ENCODE results near the gene RGL4. TPM values are rescaled to one million over a fixed set of nuclear protein-coding genes. Genes with fewer than 3 reads are reported as not detected.
A peak's percentile ranks its signal among the peaks of the same experiment; 100 is the strongest.
"Not testable (repeated sequence)": the region's sequence is repeated elsewhere in the genome, so short reads cannot be mapped to it uniquely, and the experiment has no call there.

RGL4 gene
- total RNA-seq, 2 donors from 2014 or later, result 6.5 to 10.2 TPM

GRCh38 chr22:23673826-23674690, 16.8 kb upstream of the RGL4 start:
- Mint-ChIP-seq H3K4me3 (no peak overlapping the region), H3K27ac (peak overlapping the region in 1 of 2 donors; percentile 77)
- DNase-seq (ENCODE audit: low spot score), result no peak

GRCh38 chr22:23674886-23675501, 15.8 kb upstream of the RGL4 start:
- not testable (repeated sequence) for ATAC-seq, H3K9me3 Mint-ChIP-seq

More at GRCh38 chr22:23673826-23674690, 16.8 kb upstream of the RGL4 start:
- no peaks in the 10 kb centered on the region for H3K9me3 Mint-ChIP-seq
- H3K4me1 Mint-ChIP-seq (ENCODE audit: low read depth in 2 of 2), result peaks cover 14 to 36% of the 10 kb centered on the region in 2 donors
- no peak for ATAC-seq
- no peaks in the 10 kb centered on the region for H3K27me3 Mint-ChIP-seq
- H3K36me3 Mint-ChIP-seq, result no peaks in the 10 kb centered on the region

GRCh38 chr22:23675502-23676415, 15.1 kb upstream of the RGL4 start:
- Mint-ChIP-seq H3K4me3 (peak overlapping the region; percentile 27), H3K27ac (peak overlapping the region; percentile 66 to 78), H3K36me3 (no peaks in the 10 kb centered on the region), H3K9me3 (no peaks in the 10 kb centered on the region), H3K4me1 (ENCODE audit: low read depth in 2 of 2) (peaks cover 14 to 36% of the 10 kb centered on the region in 2 donors), H3K27me3 (no peaks in the 10 kb centered on the region)
- peak; percentile 81 to 85 for ATAC-seq
- DNase-seq (ENCODE audit: low spot score), result peak; percentile 85

More at GRCh38 chr22:23674886-23675501, 15.8 kb upstream of the RGL4 start:
- H3K27me3 Mint-ChIP-seq; H3K36me3 Mint-ChIP-seq; H3K4me3 Mint-ChIP-seq; DNase-seq (ENCODE audit: low spot score): not testable (repeated sequence)
- Mint-ChIP-seq H3K4me1 (ENCODE audit: low read depth in 2 of 2) (peaks cover 14 to 36% of the 10 kb centered on the region in 2 donors), H3K27ac (peak overlapping the region; percentile 66 to 78)

GRCh38 chr22:23676841-23677700, 13.7 kb upstream of the RGL4 start:
- H3K27ac Mint-ChIP-seq, result peak overlapping the region; percentile 66 to 78
- not testable (repeated sequence) for H3K36me3 Mint-ChIP-seq; H3K27me3 Mint-ChIP-seq; H3K9me3 Mint-ChIP-seq; ATAC-seq; DNase-seq (ENCODE audit: low spot score); H3K4me3 Mint-ChIP-seq
- H3K4me1 Mint-ChIP-seq (ENCODE audit: low read depth in 2 of 2), result peaks cover 14 to 36% of the 10 kb centered on the region in 2 donors

- no peak overlapping the region for H3K4me3 Mint-ChIP-seq
- peaks cover 6% of the 10 kb centered on the region for H3K36me3 Mint-ChIP-seq
- H3K4me1 Mint-ChIP-seq (ENCODE audit: low read depth in 2 of 2), result peaks cover 11 to 34% of the 10 kb centered on the region in 2 donors
- H3K27me3 Mint-ChIP-seq, result no peaks in the 10 kb centered on the region
- no peak for DNase-seq (ENCODE audit: low spot score)
- ATAC-seq, result no peak
- H3K27ac Mint-ChIP-seq, result peak overlapping the region; percentile 45 to 74
- H3K9me3 Mint-ChIP-seq, result no peaks in the 10 kb centered on the region
These were observed 13.2 kb upstream of the RGL4 start for GRCh38 chr22:23677701-23677995.

GRCh38 chr22:23678133-23678532, 12.7 kb upstream of the RGL4 start:
- Mint-ChIP-seq H3K27me3 (no peaks in the 10 kb centered on the region), H3K4me1 (ENCODE audit: low read depth in 2 of 2) (peaks cover 8 to 29% of the 10 kb centered on the region in 2 donors), H3K27ac (peak overlapping the region; percentile 45 to 74), H3K36me3 (peaks cover 6% of the 10 kb centered on the region), H3K9me3 (no peaks in the 10 kb centered on the region), H3K4me3 (no peak overlapping the region)
- no peak for DNase-seq (ENCODE audit: low spot score)
- no peak for ATAC-seq

GRCh38 chr22:23681026-23681809, 9.6 kb upstream of the RGL4 start:
- H3K4me3 Mint-ChIP-seq, result no peak overlapping the region
- no peaks in the 10 kb centered on the region for H3K9me3 Mint-ChIP-seq
- H3K27me3 Mint-ChIP-seq, result no peaks in the 10 kb centered on the region
- H3K36me3 Mint-ChIP-seq, result peaks cover 6% of the 10 kb centered on the region
- H3K27ac Mint-ChIP-seq, result no peak overlapping the region
- no peak for DNase-seq (ENCODE audit: low spot score)
- peaks cover 8 to 17% of the 10 kb centered on the region in 2 donors for H3K4me1 Mint-ChIP-seq (ENCODE audit: low read depth in 2 of 2)
- ATAC-seq, result no peak

GRCh38 chr22:23682077-23682476, 8.7 kb upstream of the RGL4 start:
- ATAC-seq (no peak), DNase-seq (ENCODE audit: low spot score) (no peak)
- H3K27me3 Mint-ChIP-seq, result no peaks in the 10 kb centered on the region
- H3K27ac Mint-ChIP-seq, result no peak overlapping the region
- H3K4me3 Mint-ChIP-seq, result no peak overlapping the region
- H3K9me3 Mint-ChIP-seq, result no peaks in the 10 kb centered on the region
- H3K4me1 Mint-ChIP-seq (ENCODE audit: low read depth in 2 of 2), result peaks cover 8 to 17% of the 10 kb centered on the region in 2 donors
- H3K36me3 Mint-ChIP-seq, result peaks cover 6% of the 10 kb centered on the region

GRCh38 chr22:23682827-23683355, 7.9 kb upstream of the RGL4 start:
- Mint-ChIP-seq H3K9me3 (no peaks in the 10 kb centered on the region), H3K27ac (no peak overlapping the region), H3K4me3 (no peak overlapping the region), H3K4me1 (ENCODE audit: low read depth in 2 of 2) (peaks cover 4 to 12% of the 10 kb centered on the region in 2 donors), H3K27me3 (no peaks in the 10 kb centered on the region), H3K36me3 (peaks cover 6% of the 10 kb centered on the region)
- DNase-seq (ENCODE audit: low spot score) (no peak), ATAC-seq (no peak)

GRCh38 chr22:23683545-23683944, 7.3 kb upstream of the RGL4 start:
- H3K9me3 Mint-ChIP-seq, result no peaks in the 10 kb centered on the region
- H3K4me1 Mint-ChIP-seq (ENCODE audit: low read depth in 2 of 2), result peaks cover 0 to 9% of the 10 kb centered on the region in 2 donors
- H3K27me3 Mint-ChIP-seq, result no peaks in the 10 kb centered on the region
- no peak for DNase-seq (ENCODE audit: low spot score)
- peak overlapping the region in 1 of 2 donors; percentile 39 for H3K27ac Mint-ChIP-seq
- peaks cover 6% of the 10 kb centered on the region for H3K36me3 Mint-ChIP-seq
- H3K4me3 Mint-ChIP-seq, result no peak overlapping the region
- no peak for ATAC-seq

- DNase-seq (ENCODE audit: low spot score), result no peak
- Mint-ChIP-seq H3K9me3 (no peaks in the 10 kb centered on the region), H3K4me1 (ENCODE audit: low read depth in 2 of 2) (peaks cover 0 to 9% of the 10 kb centered on the region in 2 donors), H3K27me3 (no peaks in the 10 kb centered on the region), H3K36me3 (peaks cover 6% of the 10 kb centered on the region), H3K27ac (peak overlapping the region in 1 of 2 donors; percentile 39), H3K4me3 (no peak overlapping the region)
- ATAC-seq, result no peak
These were observed 6.8 kb upstream of the RGL4 start for GRCh38 chr22:23684026-23684425.

GRCh38 chr22:23684561-23685031, 6.2 kb upstream of the RGL4 start:
- ATAC-seq, result peak in 1 of 2 donors; percentile 25
- H3K36me3 Mint-ChIP-seq, result peaks cover 6% of the 10 kb centered on the region
- no peak for DNase-seq (ENCODE audit: low spot score)
- H3K4me3 Mint-ChIP-seq, result no peak overlapping the region
- H3K27me3 Mint-ChIP-seq, result no peaks in the 10 kb centered on the region
- H3K9me3 Mint-ChIP-seq, result no peaks in the 10 kb centered on the region
- no peak overlapping the region for H3K27ac Mint-ChIP-seq
- peaks cover 0 to 9% of the 10 kb centered on the region in 2 donors for H3K4me1 Mint-ChIP-seq (ENCODE audit: low read depth in 2 of 2)
